ENCODE data around the gene EZR.

DNA sequence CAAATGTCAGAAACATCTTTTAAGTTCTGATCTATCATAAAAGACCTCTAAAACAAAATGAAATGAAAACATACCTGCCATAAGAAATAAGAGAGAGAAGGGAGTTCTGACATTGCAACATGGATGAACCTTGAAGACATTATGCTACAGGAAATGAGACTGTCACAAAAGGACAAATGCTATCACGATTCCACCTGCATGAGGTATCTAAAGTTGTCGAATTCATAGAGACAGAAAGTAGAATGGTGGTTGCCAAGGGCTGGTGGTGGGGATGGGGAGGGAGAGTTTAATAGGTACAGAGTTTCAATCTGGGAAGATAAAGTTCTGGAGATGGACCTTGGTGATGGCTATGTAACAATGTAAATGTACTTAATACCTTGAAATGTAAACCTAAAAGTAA is 3.3 kb downstream of the EZR start:
- TF ChIP-seq CTCF (IDR thresholded peaks at IDR 0.05), result no peak
- no peak for TF ChIP-seq POLR2A (IDR thresholded peaks at IDR 0.05)

Measured in Peyer's patch (tissue), 4 donors.